ENCODE measurements around the gene NRN1.

DNA sequence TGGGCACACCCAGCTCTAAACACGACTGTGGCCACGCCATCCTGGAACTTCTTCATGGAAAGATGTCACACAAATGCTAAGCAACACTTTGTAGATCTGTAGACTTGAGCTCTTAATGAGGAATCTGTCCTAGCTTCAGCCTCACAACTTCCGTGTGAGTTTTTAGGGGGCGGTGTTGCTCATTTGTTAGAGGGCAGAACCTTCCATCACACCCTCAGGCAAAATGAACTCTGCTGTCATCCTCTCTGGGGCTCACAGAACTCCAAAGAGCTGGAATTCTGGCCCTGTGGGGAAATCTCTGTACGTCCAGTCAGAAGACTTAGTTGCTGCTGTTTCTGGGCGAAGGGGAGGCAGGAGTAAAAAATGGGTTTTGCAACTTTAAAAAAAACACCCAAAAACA lies 49.8 kb downstream of the NRN1 start:
- no peak for TF ChIP-seq POLR2A (IDR thresholded peaks at IDR 0.05)
- TF ChIP-seq CTCF (IDR thresholded peaks at IDR 0.05) = no peak

Measured in prostate gland (tissue), 2 donors.